ENCODE measurements around the gene DUSP18.
"Not testable (repeated sequence)": the region's sequence is repeated elsewhere in the genome, so short reads cannot be mapped to it uniquely, and the experiment has no call there.

The DUSP18 gene

GRCh38 chr22:30667494-30668385 lies at the start of gene DUSP18:
TSS of gene DUSP18 (minus strand) at chr22:30667875. CDS start at chr22:30664003, 3,872 bp downstream.
- peak within 1 kb of the TSS; percentile 58 for H3K9ac ChIP-seq (ENCODE audit: low read length)
- no peaks in the 10 kb centered on the region for H3K36me3 ChIP-seq (ENCODE audit: low read length)
- H2AFZ ChIP-seq (ENCODE audit: low read depth, low read length, severe bottlenecking), result peak within 1 kb of the TSS; percentile 75
- peak within 1 kb of the TSS; percentile 56 for H3K4me3 ChIP-seq (ENCODE audit: insufficient read depth, low read length, poor library complexity, severe bottlenecking)
- no peaks in the 10 kb centered on the region for H3K9me2 ChIP-seq (replicated peaks; ENCODE audit: insufficient read depth, low read length)
- no peaks in the 10 kb centered on the region for H3K27me3 ChIP-seq (ENCODE audit: low read length)
- TF ChIP-seq, protein P1, sequence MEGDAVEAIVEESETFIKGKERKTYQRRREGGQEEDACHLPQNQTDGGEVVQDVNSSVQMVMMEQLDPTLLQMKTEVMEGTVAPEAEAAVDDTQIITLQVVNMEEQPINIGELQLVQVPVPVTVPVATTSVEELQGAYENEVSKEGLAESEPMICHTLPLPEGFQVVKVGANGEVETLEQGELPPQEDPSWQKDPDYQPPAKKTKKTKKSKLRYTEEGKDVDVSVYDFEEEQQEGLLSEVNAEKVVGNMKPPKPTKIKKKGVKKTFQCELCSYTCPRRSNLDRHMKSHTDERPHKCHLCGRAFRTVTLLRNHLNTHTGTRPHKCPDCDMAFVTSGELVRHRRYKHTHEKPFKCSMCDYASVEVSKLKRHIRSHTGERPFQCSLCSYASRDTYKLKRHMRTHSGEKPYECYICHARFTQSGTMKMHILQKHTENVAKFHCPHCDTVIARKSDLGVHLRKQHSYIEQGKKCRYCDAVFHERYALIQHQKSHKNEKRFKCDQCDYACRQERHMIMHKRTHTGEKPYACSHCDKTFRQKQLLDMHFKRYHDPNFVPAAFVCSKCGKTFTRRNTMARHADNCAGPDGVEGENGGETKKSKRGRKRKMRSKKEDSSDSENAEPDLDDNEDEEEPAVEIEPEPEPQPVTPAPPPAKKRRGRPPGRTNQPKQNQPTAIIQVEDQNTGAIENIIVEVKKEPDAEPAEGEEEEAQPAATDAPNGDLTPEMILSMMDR (IDR thresholded peaks at IDR 0.05; ENCODE audit: insufficient read depth, low read length, poor library complexity, severe bottlenecking), result no peak
- no peak for TF ChIP-seq EZH2phosphoT487 (conservative IDR thresholded peaks at IDR 0.05; ENCODE audit: low read length)
- no peaks in the 10 kb centered on the region for H3K79me2 ChIP-seq (ENCODE audit: insufficient read depth, low read length)
- no peaks in the 10 kb centered on the region for H3K9me3 ChIP-seq (ENCODE audit: insufficient read depth, low read length)
- H3K27ac ChIP-seq (ENCODE audit: low read depth, low read length), result no peak within 1 kb of the TSS
- peak within 1 kb of the TSS; percentile 76 for H3K4me2 ChIP-seq (ENCODE audit: low read depth, low read length, poor library complexity, severe bottlenecking)
- H3F3A ChIP-seq (ENCODE audit: insufficient read depth), result no peaks in the 10 kb centered on the region
- H4K20me1 ChIP-seq (ENCODE audit: low read depth, low read length), result no peaks in the 10 kb centered on the region

GRCh38 chr22:30714062-30714461 lies 46.4 kb upstream of the DUSP18 start:
- Histone ChIP-seq H3K36me3 (ENCODE audit: low read length) (no peaks in the 10 kb centered on the region), H3K27me3 (ENCODE audit: low read length) (no peaks in the 10 kb centered on the region), H4K20me1 (ENCODE audit: low read depth, low read length) (no peaks in the 10 kb centered on the region), H3F3A (ENCODE audit: insufficient read depth) (no peaks in the 10 kb centered on the region), H3K79me2 (ENCODE audit: insufficient read depth, low read length) (no peaks in the 10 kb centered on the region), H2AFZ (ENCODE audit: low read depth, low read length, severe bottlenecking) (no peak overlapping the region), H3K4me2 (ENCODE audit: low read depth, low read length, poor library complexity, severe bottlenecking) (no peak overlapping the region), H3K9ac (ENCODE audit: low read length) (no peak overlapping the region), H3K9me2 (replicated peaks; ENCODE audit: insufficient read depth, low read length) (no peaks in the 10 kb centered on the region), H3K27ac (ENCODE audit: low read depth, low read length) (no peak overlapping the region), H3K9me3 (ENCODE audit: insufficient read depth, low read length) (no peaks in the 10 kb centered on the region), H3K4me3 (ENCODE audit: insufficient read depth, low read length, poor library complexity, severe bottlenecking) (no peak overlapping the region)
- TF ChIP-seq EZH2phosphoT487 (conservative IDR thresholded peaks at IDR 0.05; ENCODE audit: low read length), result no peak
- TF ChIP-seq, protein P1 (IDR thresholded peaks at IDR 0.05; ENCODE audit: insufficient read depth, low read length, poor library complexity, severe bottlenecking), result no peak

GRCh38 chr22:30712094-30712493 lies 44.4 kb upstream of the DUSP18 start:
- Histone ChIP-seq H3K79me2 (ENCODE audit: insufficient read depth, low read length) (no peaks in the 10 kb centered on the region), H4K20me1 (ENCODE audit: low read depth, low read length) (no peaks in the 10 kb centered on the region), H3K27me3 (ENCODE audit: low read length) (no peaks in the 10 kb centered on the region), H2AFZ (ENCODE audit: low read depth, low read length, severe bottlenecking) (no peak overlapping the region), H3K4me2 (ENCODE audit: low read depth, low read length, poor library complexity, severe bottlenecking) (no peak overlapping the region), H3K27ac (ENCODE audit: low read depth, low read length) (no peak overlapping the region), H3K36me3 (ENCODE audit: low read length) (no peaks in the 10 kb centered on the region), H3K9me2 (replicated peaks; ENCODE audit: insufficient read depth, low read length) (no peaks in the 10 kb centered on the region), H3K9ac (ENCODE audit: low read length) (no peak overlapping the region), H3K9me3 (ENCODE audit: insufficient read depth, low read length) (no peaks in the 10 kb centered on the region), H3K4me3 (ENCODE audit: insufficient read depth, low read length, poor library complexity, severe bottlenecking) (no peak overlapping the region), H3F3A (ENCODE audit: insufficient read depth) (no peaks in the 10 kb centered on the region)
- no peak for TF ChIP-seq EZH2phosphoT487 (conservative IDR thresholded peaks at IDR 0.05; ENCODE audit: low read length)
- TF ChIP-seq, protein P1 (IDR thresholded peaks at IDR 0.05; ENCODE audit: insufficient read depth, low read length, poor library complexity, severe bottlenecking), result no peak

DNA sequence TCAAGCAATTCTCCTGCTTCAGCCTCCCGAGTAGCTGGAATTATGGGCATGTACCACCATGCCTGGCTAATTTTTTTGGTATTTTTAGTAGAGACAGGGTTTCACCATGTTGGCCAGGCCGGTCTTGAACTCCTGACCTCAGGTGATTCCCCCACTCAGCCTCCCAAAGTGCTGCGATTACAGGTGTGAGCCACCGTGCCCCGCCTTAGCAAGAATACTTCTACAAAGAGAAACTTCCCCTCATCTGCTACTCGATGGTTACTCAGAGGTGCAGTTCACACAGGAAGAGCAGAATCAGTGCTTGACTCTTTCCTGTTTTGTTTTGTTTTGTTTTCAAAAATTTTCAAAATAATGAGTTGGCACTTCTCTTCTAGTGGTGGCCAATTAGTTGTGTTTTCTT lies 42.3 kb upstream of the DUSP18 start:
- not testable (repeated sequence) for H3K27me3 ChIP-seq (ENCODE audit: low read length); H3K4me2 ChIP-seq (ENCODE audit: low read depth, low read length, poor library complexity, severe bottlenecking); H3K4me3 ChIP-seq (ENCODE audit: insufficient read depth, low read length, poor library complexity, severe bottlenecking); H3K79me2 ChIP-seq (ENCODE audit: insufficient read depth, low read length); H3K36me3 ChIP-seq (ENCODE audit: low read length); H3K27ac ChIP-seq (ENCODE audit: low read depth, low read length); H3K9ac ChIP-seq (ENCODE audit: low read length); H3F3A ChIP-seq (ENCODE audit: insufficient read depth); H3K9me3 ChIP-seq (ENCODE audit: insufficient read depth, low read length); H2AFZ ChIP-seq (ENCODE audit: low read depth, low read length, severe bottlenecking); H4K20me1 ChIP-seq (ENCODE audit: low read depth, low read length); H3K9me2 ChIP-seq (replicated peaks; ENCODE audit: insufficient read depth, low read length)
